DND-41 (cell line): ENCODE results near the gene VPS8.

ENCODE experiments used
- CTCF ChIP-seq: IDR thresholded peaks from 2 replicates; pipeline ENCODE4 v1.5.1; 2012; ENCODE audit warnings: borderline replicate concordance, low read length, moderate library complexity, mild to moderate bottlenecking; ENCODE audit not compliant: poor library complexity, severe bottlenecking; ENCODE audit errors: extremely low read depth
- EZH2 ChIP-seq: IDR thresholded peaks from 3 replicates; pipeline ENCODE4 v1.6.1; 2012; ENCODE audit warnings: borderline replicate concordance, low read depth, mild to moderate bottlenecking, moderate library complexity, low read length, inconsistent platforms; ENCODE audit not compliant: severe bottlenecking

DNA sequence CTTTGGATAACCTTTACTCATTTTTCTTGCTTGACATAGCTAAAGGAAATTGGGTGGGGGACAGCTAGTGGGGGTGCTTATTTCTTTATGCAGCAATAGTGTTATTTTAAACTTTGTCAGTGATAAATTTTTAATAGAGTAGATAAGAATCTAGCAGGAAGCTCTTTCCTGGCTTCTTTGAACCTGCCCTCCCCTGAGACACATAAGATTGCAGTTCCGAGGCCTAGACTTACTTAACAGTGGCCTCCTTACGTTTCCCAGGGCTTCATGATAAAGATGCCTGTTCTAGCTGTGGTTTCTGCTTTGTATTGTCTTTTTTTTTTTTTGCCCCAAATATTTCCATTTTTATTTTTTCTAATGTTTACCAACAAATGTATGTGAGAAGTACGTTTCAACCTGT lies 170.1 kb downstream of the VPS8 start:
- TF ChIP-seq CTCF: no peak
- no peak for TF ChIP-seq EZH2
